Chondrocyte (in vitro differentiated cells): Measurements from ENCODE around the gene PDK2. TPM values are rescaled to one million over a fixed set of nuclear protein-coding genes. Genes with fewer than 3 reads are reported as not detected.

Experiments used
- DNase-seq: peaks from one replicate; pipeline ENCODE4 v3.0.0; 2021; ENCODE audit warnings: mixed read lengths, low spot score
- H3K27ac Mint-ChIP-seq: one replicate; pipeline ENCODE4 v1.8.0; 2021; ENCODE audit warnings: mild to moderate bottlenecking, moderate library complexity, mixed read lengths; ENCODE audit not compliant: unreplicated experiment
- H3K27me3 Mint-ChIP-seq: 2 replicates; pipeline ENCODE4 v1.8.0; 2021; ENCODE audit warnings: low read depth, mixed read lengths
- H3K36me3 Mint-ChIP-seq: 2 replicates; pipeline ENCODE4 v1.8.0; 2021; ENCODE audit warnings: low read depth, mixed read lengths
- H3K4me1 Mint-ChIP-seq: 2 replicates; pipeline ENCODE4 v1.8.0; 2021; ENCODE audit warnings: low read depth, mild to moderate bottlenecking, mixed read lengths
- H3K4me3 Mint-ChIP-seq: one replicate; pipeline ENCODE4 v1.8.0; 2021; ENCODE audit warnings: mild to moderate bottlenecking, moderate library complexity, mixed read lengths; ENCODE audit not compliant: unreplicated experiment
- H3K9me3 Mint-ChIP-seq: 2 replicates; pipeline ENCODE4 v1.8.0; 2021; ENCODE audit warnings: low read depth, mixed read lengths
- total RNA-seq: library from RNA; stranded (reverse); gene quantifications from 3 replicates; pipeline ENCODE4 v1.2.1, GENCODE V29; 2021
- TF ChIP-seq, protein P1 (sequence below): fragments of 200-600 bp; sonication (generic); IDR thresholded peaks from 2 replicates; pipeline ENCODE4 v1.5.0; 2021; ENCODE audit warnings: antibody characterized with exemption, mild to moderate bottlenecking, moderate library complexity

The PDK2 gene
- total RNA-seq, 1 donor from 2014 or later: 31.1 TPM

DNA sequence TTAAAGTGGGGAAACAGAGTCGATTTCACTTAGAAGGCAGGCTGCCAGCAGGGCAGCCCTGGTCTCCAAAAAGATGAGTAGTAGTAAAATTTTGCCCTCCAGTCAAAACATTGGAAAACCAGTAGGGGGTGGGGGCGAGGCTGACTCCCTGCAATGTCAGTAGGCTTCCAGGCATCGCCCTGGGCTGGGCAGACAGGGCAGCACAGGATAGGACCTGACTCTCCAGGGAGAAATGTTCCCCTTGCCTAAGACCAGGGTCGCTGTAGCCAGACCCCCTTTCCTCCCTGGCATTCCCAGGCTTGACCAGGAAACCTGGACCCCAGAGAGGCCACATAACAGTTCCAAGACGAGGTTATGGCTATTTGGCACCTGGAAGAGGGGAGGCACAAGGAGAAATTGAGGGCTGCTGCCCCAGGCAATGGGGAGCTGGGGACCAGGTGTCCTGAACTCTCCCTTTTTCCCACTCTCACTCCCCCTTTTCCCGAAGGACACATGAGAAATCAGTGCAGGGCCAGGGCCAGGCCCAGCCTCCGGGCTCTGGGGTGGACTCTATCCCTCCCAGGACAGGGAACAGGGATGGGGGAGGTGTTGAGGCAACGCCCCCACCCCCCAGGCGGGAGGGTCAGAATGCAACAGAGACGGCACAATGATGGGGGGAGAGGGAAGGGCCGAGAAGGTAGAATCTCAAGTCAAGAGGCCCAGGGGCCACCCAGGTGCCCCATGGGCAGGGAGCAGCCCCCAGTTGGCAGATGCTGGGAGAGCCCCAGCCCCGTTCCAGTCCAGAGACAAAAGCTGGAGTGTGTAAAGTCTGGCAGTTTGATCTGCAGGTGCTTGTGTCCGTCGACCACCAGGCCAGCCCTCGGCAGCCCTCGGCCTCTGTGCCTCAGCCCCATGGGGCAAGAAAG is 39.3 kb downstream of the PDK2 start:
- no peak for DNase-seq

DNA sequence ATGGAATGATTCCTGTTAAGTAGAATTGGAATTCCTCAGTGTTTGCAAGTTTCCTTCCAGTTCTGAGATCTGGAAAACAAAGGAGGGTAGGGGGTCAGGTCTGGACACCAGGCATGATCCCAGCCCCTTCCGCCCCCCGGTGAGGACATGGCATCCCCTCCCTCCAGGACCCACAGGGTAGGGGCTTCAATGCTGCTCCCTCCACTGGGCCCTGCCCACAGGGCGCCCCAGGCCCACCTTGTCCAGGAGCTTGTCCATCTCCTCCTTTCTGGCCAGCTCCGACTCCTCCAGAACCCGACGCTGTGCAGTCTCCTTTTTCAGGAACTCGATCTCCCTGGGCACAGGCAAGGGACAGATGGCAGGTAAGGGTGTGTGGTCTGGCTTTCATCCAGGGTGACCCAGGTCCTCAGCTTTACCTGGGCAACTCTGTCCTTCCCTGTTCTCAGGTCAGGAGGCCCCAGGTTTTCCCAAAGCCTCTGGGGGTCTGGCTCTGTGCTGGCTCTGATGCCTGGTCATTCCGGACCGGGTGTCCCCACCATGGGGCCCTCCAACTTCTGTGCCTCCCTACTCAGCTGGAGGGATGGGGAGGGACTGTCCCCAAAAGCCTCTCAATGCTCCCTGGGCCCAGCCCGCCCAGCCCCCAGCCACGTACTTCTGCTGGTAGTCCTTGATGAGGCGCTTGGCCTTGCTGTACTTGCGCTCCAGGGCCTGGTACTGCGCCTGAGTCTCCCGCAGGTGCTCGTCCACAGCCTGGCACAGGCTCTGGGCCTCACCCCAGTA is 40.4 kb downstream of the PDK2 start:
- H3K27ac Mint-ChIP-seq: peak overlapping the region; percentile 57

More for the DNA sequence above, 39.3 kb downstream of the PDK2 start:
- TF ChIP-seq, protein P1, sequence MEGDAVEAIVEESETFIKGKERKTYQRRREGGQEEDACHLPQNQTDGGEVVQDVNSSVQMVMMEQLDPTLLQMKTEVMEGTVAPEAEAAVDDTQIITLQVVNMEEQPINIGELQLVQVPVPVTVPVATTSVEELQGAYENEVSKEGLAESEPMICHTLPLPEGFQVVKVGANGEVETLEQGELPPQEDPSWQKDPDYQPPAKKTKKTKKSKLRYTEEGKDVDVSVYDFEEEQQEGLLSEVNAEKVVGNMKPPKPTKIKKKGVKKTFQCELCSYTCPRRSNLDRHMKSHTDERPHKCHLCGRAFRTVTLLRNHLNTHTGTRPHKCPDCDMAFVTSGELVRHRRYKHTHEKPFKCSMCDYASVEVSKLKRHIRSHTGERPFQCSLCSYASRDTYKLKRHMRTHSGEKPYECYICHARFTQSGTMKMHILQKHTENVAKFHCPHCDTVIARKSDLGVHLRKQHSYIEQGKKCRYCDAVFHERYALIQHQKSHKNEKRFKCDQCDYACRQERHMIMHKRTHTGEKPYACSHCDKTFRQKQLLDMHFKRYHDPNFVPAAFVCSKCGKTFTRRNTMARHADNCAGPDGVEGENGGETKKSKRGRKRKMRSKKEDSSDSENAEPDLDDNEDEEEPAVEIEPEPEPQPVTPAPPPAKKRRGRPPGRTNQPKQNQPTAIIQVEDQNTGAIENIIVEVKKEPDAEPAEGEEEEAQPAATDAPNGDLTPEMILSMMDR: no peak
- Mint-ChIP-seq H3K27me3 (no peaks in the 10 kb centered on the region), H3K27ac (peak overlapping the region; percentile 59), H3K4me1 (peaks cover 35% of the 10 kb centered on the region), H3K36me3 (peaks cover 33% of the 10 kb centered on the region), H3K9me3 (no peaks in the 10 kb centered on the region), H3K4me3 (no peak overlapping the region)

DNA sequence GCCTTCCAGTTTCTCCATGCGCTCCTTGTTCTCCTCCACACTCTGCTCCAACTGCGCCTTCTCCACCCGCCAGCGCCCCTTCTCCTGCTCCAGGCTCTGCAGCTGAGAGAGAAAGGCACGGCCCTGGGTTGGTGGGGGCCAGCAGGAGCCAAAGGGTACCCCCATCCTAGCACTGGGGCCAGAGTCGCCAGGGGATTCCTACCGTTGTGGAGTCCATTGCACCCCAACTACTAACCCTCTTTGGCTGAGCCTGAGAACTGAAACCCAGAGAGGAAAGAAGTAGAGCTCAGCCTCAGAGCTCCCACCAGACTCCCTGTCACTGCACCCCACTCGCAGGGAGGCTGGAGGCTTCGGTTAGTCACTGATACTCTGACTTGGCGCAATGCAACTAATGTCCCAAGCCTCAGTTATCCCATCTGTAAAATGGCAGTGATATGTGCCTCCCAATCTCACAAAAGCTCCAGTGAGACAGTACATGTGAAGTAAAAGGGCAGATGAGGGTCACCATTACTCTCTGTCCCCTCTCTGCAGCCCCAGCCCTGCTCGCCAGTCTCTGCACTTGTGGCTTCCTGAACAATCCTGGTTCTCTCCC is 41.0 kb downstream of the PDK2 start:
- peaks cover 45% of the 10 kb centered on the region for H3K36me3 Mint-ChIP-seq
- TF ChIP-seq, protein P1: no peak
- H3K4me1 Mint-ChIP-seq: peaks cover 35% of the 10 kb centered on the region
- no peaks in the 10 kb centered on the region for H3K9me3 Mint-ChIP-seq
- H3K27me3 Mint-ChIP-seq: no peaks in the 10 kb centered on the region
- H3K4me3 Mint-ChIP-seq: no peak overlapping the region
- DNase-seq: no peak
- no peak overlapping the region for H3K27ac Mint-ChIP-seq

More for the DNA sequence above, 40.4 kb downstream of the PDK2 start:
- no peak overlapping the region for H3K4me3 Mint-ChIP-seq
- TF ChIP-seq, protein P1: no peak
- H3K36me3 Mint-ChIP-seq: peaks cover 41% of the 10 kb centered on the region
- H3K9me3 Mint-ChIP-seq: no peaks in the 10 kb centered on the region
- no peaks in the 10 kb centered on the region for H3K27me3 Mint-ChIP-seq
- H3K4me1 Mint-ChIP-seq: peaks cover 37% of the 10 kb centered on the region
- DNase-seq: no peak

DNA sequence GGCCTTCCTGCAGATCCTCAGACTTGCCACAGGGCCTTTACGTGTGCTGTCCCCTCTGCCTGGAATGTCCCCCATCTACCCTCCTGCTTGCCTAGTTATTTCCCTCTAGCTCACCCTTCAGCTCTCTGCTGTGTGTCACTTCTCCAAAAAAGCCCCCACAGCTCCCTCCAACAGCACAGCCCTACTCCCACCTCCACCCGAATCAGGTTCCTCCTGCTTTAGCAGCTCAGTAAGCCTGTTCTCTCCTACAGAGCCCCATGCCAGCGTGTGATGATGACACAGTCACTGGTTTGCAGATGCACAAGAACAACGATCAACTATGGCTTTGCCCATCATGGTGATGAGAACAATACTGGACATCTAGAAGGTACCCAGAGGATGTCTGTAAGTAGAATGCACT is 41.9 kb downstream of the PDK2 start:
- H3K9me3 Mint-ChIP-seq: no peaks in the 10 kb centered on the region
- TF ChIP-seq, protein P1: no peak
- peaks cover 53% of the 10 kb centered on the region for H3K36me3 Mint-ChIP-seq
- no peak overlapping the region for H3K4me3 Mint-ChIP-seq
- no peaks in the 10 kb centered on the region for H3K27me3 Mint-ChIP-seq
- peaks cover 30% of the 10 kb centered on the region for H3K4me1 Mint-ChIP-seq
- no peak for DNase-seq
- peak overlapping the region; percentile 27 for H3K27ac Mint-ChIP-seq
